ENCODE results near the gene JARID2. TPM values are rescaled to one million over a fixed set of nuclear protein-coding genes. Genes with fewer than 3 reads are reported as not detected.

The JARID2 gene
- total and polyA plus RNA-seq, 9 of the 15 experiments (the other 6 are each of a cell fraction or from before 2014, with no cell fraction given) = 5.0 to 29.0 (median 15.6) TPM

DNA sequence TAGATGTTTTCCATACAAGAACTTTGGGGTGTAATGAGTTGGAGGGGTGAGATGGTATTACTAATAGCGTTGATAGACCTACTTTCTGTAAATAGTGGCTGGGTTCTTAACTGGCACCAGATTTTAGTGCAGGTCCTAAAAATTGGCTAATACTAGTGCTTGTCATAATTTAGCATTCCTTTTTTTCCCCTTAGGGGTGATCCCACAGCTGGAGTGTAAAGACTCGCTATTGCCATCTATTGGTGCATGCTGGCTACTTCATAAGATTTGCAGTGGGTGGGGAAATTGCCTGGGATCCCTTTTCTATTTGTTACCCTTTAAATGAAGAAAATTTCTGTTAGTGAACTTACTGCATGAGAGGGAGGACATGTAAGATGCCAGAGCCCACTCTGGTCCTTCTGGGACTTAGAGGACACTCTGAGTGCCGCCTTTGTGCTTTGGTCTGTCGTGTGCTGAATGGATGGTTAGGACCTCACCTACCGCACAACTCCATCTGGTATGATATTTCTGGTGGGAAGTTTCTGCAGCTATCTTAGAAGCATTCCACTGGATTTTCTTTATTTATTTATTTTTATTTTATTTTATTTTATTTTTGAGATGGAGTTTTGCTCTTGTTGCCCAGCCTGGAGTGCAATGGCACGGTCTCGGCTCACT, 195.5 kb downstream of the JARID2 start:
- FAIRE-seq = peak; percentile 76
- no peaks in the 10 kb centered on the region; the same call in 2 of the 3 replicates for H3K36me3 ChIP-seq (ENCODE audit: control insufficient read depth, insufficient read depth, low read length)
- CTCF ChIA-PET (ENCODE audit: low intra/inter-chr PET ratio) = interaction anchor here (0.6 to 1.1 kb wide), 3 partner anchors 42 to 327 kb away, joined by 3 to 6 read pairs (median 3); no protein-coding TSS in a partner anchor
- no TSS peak for BruUV-seq (replicated peaks)
- in situ Hi-C loops (cut with MboI) (no loop called here), intact Hi-C loops (cut with micrococcal nuclease) (loop anchor here (2.0 to 10.0 kb wide), 2 partner anchors 117 to 187 kb away; no protein-coding TSS in a partner anchor)
- H3K4me3 ChIP-seq = no peak overlapping the region
- WGBS (ENCODE audit: insufficient coverage, low coverage, missing lambda C conversion rate) = 61% methylated on average over 7 of the region's 7 CpGs
- H3K9me1 ChIP-seq (ENCODE audit: control insufficient read depth, insufficient read depth, low read length) = no peaks in the 10 kb centered on the region
- no peak overlapping the region for H3K4me2 ChIP-seq (ENCODE audit: insufficient read depth, low read length)
- no peak overlapping the region for H3K27ac ChIP-seq (ENCODE audit: extremely low read depth, low read depth, low read length)
- peaks cover 52% of the 10 kb centered on the region for H4K20me1 ChIP-seq (replicated peaks; ENCODE audit: control insufficient read depth, insufficient read depth, low read length)
- H3K9ac ChIP-seq (ENCODE audit: insufficient read depth in 1 of 2, low read depth in 2 of 2, low read length in 2 of 2) = no peak overlapping the region
- peak; percentile 85 for ATAC-seq
- H3K79me2 ChIP-seq (ENCODE audit: control insufficient read depth, insufficient read depth, low read length) = peaks cover 91% of the 10 kb centered on the region
- H3K27me3 ChIP-seq (ENCODE audit: control insufficient read depth in 2 of 2, insufficient read depth in 2 of 2, low read length in 2 of 2) = no peaks in the 10 kb centered on the region
- peak; percentile 50 to 82 (median 66) for DNase-seq (ENCODE audit: extremely low read depth in 1 of 4, low spot score in 3 of 4)
- H3K4me1 ChIP-seq (replicated peaks in 1 of 2; ENCODE audit: control insufficient read depth in 2 of 2, insufficient read depth in 2 of 2, low read length in 2 of 2) = peaks cover 5 to 24% of the 10 kb centered on the region in 2 experiments
- H2AFZ ChIP-seq (ENCODE audit: low read depth, low read length) = no peak overlapping the region
- POLR2A ChIA-PET = interaction anchor here (0.6 to 0.8 kb wide), 2 partner anchors 8 to 119 kb away, joined by 3 to 4 read pairs; no protein-coding TSS in a partner anchor
- H3K9me3 ChIP-seq (replicated peaks; ENCODE audit: control insufficient read depth, insufficient read depth, low read depth, low read length) = no peaks in the 10 kb centered on the region
- TF ChIP-seq POLR3G (IDR thresholded peaks at IDR 0.05; ENCODE audit: extremely low read depth, insufficient read length, insufficient replicate concordance) = no peak
- peak; percentile 62 for TF ChIP-seq SMC3 (conservative IDR thresholded peaks at IDR 0.05; ENCODE audit: insufficient read depth, low read depth, low read length)
- TF ChIP-seq NFXL1 (CRISPR knock-in tag; IDR thresholded peaks at IDR 0.05) = no peak
- TF ChIP-seq ZNF12 (CRISPR knock-in tag; IDR thresholded peaks at IDR 0.05) = no peak
- TF ChIP-seq SREBF2 (CRISPR knock-in tag; IDR thresholded peaks at IDR 0.05) = no peak
- no peak for TF ChIP-seq ZNF655 (CRISPR knock-in tag; IDR thresholded peaks at IDR 0.05)
- TF ChIP-seq POLR2AphosphoS2 (IDR thresholded peaks at IDR 0.05; ENCODE audit: low read length) = no peak
- TF ChIP-seq KLF16 (IDR thresholded peaks at IDR 0.05) = peak; percentile 36; the same call in 1 of the 2 replicates
- TF ChIP-seq TEAD2 (tag; IDR thresholded peaks at IDR 0.05) = no peak
- no peak for TF ChIP-seq MCM7 (IDR thresholded peaks at IDR 0.05)
- no peak for TF ChIP-seq SP2 (IDR thresholded peaks at IDR 0.05; ENCODE audit: extremely low read depth, low read depth, low read length, poor library complexity, severe bottlenecking)
- TF ChIP-seq CREM (IDR thresholded peaks at IDR 0.05; ENCODE audit: low read depth) = no peak
- TF ChIP-seq RAD21 (CRISPR knock-in tag; conservative IDR thresholded peaks at IDR 0.05 in 1 of 2, IDR thresholded peaks at IDR 0.05 in 1 of 2) = peak; percentile 83 to 88
- TF ChIP-seq JUNB (CRISPR knock-in tag; conservative IDR thresholded peaks at IDR 0.05) = no peak
- TF ChIP-seq RNF2 (IDR thresholded peaks at IDR 0.05) = no peak
- TF ChIP-seq PML (IDR thresholded peaks at IDR 0.05; ENCODE audit: low read length) = no peak
- TF ChIP-seq TAF15 (IDR thresholded peaks at IDR 0.05; ENCODE audit: low read depth, low read length) = no peak
- TF ChIP-seq, protein P1, sequence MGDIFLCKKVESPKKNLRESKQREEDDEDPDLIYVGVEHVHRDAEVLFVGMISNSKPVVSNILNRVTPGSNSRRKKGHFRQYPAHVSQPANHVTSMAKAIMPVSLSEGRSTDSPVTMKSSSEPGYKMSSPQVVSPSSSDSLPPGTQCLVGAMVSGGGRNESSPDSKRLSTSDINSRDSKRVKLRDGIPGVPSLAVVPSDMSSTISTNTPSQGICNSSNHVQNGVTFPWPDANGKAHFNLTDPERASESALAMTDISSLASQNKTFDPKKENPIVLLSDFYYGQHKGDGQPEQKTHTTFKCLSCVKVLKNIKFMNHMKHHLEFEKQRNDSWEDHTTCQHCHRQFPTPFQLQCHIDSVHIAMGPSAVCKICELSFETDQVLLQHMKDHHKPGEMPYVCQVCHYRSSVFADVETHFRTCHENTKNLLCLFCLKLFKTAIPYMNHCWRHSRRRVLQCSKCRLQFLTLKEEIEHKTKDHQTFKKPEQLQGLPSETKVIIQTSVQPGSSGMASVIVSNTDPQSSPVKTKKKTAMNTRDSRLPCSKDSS (IDR thresholded peaks at IDR 0.05; ENCODE audit: low read depth, partially characterized antibody) = no peak
- TF ChIP-seq, protein P2, sequence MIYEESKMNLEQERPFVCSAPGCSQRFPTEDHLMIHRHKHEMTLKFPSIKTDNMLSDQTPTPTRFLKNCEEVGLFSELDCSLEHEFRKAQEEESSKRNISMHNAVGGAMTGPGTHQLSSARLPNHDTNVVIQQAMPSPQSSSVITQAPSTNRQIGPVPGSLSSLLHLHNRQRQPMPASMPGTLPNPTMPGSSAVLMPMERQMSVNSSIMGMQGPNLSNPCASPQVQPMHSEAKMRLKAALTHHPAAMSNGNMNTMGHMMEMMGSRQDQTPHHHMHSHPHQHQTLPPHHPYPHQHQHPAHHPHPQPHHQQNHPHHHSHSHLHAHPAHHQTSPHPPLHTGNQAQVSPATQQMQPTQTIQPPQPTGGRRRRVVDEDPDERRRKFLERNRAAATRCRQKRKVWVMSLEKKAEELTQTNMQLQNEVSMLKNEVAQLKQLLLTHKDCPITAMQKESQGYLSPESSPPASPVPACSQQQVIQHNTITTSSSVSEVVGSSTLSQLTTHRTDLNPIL (CRISPR knock-in tag; IDR thresholded peaks at IDR 0.05) = no peak
- TF ChIP-seq MTA2 (IDR thresholded peaks at IDR 0.05; ENCODE audit: low read depth) = no peak

Measured in K562 (cell line).